ENCODE results near the gene CREBRF. TPM values are rescaled to one million over a fixed set of nuclear protein-coding genes. Genes with fewer than 3 reads are reported as not detected.

Gene CREBRF
- total and polyA plus RNA-seq, 7 donors = 0.92 to 17.1 (median 13.1) TPM

DNA sequence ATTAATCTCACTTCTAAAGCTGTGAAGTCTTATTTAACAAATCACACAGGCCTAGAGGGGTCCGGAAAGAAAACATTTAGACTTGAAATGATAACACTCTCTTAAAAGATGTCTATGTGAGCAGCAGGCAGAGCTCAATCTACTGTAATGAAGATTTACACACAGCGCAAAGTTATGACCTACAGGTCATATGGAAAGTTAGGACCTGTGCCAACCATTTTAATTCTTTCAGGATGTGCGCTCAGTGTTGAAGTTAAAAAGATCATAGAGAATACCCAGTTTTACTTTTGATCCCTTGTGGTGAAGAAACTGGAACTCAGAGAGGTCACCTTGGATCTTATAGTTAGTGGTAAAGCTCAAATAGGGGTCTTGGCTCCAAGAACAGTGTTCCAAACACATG, 3.1 kb upstream of the CREBRF start:
- intact Hi-C loops (cut with DNase I) = loop anchor here (10.0 kb wide), 2 partner anchors 68 to 92 kb away; partner anchors contain the start of genes ATP6V0E1 (in 1 of the 2) and BNIP1 (in 1 of the 2)
- ATAC-seq (no peak), DNase-seq (no peak)
- TF ChIP-seq, protein P1, sequence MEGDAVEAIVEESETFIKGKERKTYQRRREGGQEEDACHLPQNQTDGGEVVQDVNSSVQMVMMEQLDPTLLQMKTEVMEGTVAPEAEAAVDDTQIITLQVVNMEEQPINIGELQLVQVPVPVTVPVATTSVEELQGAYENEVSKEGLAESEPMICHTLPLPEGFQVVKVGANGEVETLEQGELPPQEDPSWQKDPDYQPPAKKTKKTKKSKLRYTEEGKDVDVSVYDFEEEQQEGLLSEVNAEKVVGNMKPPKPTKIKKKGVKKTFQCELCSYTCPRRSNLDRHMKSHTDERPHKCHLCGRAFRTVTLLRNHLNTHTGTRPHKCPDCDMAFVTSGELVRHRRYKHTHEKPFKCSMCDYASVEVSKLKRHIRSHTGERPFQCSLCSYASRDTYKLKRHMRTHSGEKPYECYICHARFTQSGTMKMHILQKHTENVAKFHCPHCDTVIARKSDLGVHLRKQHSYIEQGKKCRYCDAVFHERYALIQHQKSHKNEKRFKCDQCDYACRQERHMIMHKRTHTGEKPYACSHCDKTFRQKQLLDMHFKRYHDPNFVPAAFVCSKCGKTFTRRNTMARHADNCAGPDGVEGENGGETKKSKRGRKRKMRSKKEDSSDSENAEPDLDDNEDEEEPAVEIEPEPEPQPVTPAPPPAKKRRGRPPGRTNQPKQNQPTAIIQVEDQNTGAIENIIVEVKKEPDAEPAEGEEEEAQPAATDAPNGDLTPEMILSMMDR (IDR thresholded peaks at IDR 0.05) = no peak
- Histone ChIP-seq H3K27ac (no peak overlapping the region), H3K36me3 (ENCODE audit: insufficient read depth in 1 of 2, low read depth in 1 of 2) (no peaks in the 10 kb centered on the region), H3K4me3 (no peak overlapping the region), H3K27me3 (ENCODE audit: insufficient read depth in 3 of 3, low read length in 2 of 3) (peaks cover 0 to 3% (median 0%) of the 10 kb centered on the region in 3 donors), H3K4me1 (peaks cover 11% of the 10 kb centered on the region), H3K9me3 (no peaks in the 10 kb centered on the region)
- 72 to 81% (median 79%) methylated on average over 3 of the region's 3 CpGs for WGBS, 3 donors

DNA sequence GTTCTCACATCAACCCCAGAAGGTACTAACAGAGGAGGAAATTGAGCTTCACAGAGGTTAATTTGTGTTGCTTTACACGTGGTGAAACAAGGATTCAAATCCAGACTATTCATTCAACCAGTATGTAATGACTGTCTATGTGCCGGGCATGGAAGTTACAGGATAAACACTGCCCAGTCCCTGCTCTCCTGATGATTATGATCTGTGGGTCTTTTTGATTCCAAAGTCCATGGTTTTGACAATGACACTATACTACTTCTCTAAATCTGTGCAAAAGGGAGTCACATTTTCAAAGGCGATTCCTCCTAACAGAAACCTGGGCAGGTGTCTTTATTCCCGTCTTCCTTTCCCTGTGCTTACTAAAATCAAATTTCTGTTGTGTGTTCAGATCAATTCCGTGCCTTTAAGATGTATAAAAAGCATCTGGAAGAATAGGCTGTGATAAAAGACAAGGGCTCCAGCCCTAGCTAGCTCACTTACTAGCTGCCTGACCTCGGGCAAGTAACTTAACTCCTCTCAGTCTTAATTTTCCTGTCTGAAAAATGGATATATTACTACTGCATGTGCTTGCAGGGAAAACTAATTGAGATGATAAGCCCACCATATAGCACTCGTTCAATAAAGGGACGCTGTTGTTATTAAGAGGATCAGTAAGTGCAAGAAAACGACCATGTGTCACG, 970 bp upstream of the CREBRF start:
- H3K9me3 ChIP-seq = no peaks in the 10 kb centered on the region
- H3K27me3 ChIP-seq (ENCODE audit: insufficient read depth in 3 of 3, low read length in 2 of 3) = peaks cover 0 to 3% (median 0%) of the 10 kb centered on the region in 3 donors
- H3K27ac ChIP-seq = peak overlapping the region; percentile 100
- TF ChIP-seq, protein P1 (IDR thresholded peaks at IDR 0.05) = no peak
- no peaks in the 10 kb centered on the region for H3K36me3 ChIP-seq (ENCODE audit: insufficient read depth in 1 of 2, low read depth in 1 of 2)
- H3K4me1 ChIP-seq = peaks cover 19% of the 10 kb centered on the region
- 22 to 25% (median 24%) methylated on average over 10 of the region's 10 CpGs for WGBS, 3 donors
- DNase-seq (no peak), ATAC-seq (no peak)
- intact Hi-C loops (cut with DNase I) = loop anchor here (5.0 to 10.0 kb wide), 3 partner anchors 70 to 90 kb away; partner anchors contain the start of genes ATP6V0E1 (in 2 of the 2) and BNIP1 (in 1 of the 2)
- peak overlapping the region; percentile 100 for H3K4me3 ChIP-seq

DNA sequence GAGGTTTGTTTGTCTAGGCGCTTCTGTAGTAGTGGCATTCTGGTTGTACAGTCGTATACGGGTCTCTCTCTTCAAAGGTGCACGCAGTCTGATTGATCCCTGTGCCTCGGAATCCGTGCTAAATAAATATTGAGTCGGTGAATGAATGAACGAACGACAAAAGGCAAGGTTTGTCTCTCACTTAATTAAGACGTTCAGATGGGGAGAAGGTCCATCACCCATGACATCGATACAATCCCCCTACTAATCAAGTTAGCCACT, 500 bp upstream of the CREBRF start:
- TF ChIP-seq, protein P1 (IDR thresholded peaks at IDR 0.05) = no peak
- Histone ChIP-seq H3K27me3 (ENCODE audit: insufficient read depth in 3 of 3, low read length in 2 of 3) (peaks cover 0 to 3% (median 0%) of the 10 kb centered on the region in 3 donors), H3K4me3 (peak overlapping the region; percentile 100), H3K27ac (peak overlapping the region; percentile 100), H3K36me3 (ENCODE audit: insufficient read depth in 1 of 2, low read depth in 1 of 2) (no peaks in the 10 kb centered on the region), H3K9me3 (no peaks in the 10 kb centered on the region), H3K4me1 (peaks cover 19% of the 10 kb centered on the region)
- 0 to 2% (median 0%) methylated on average over 11 of the region's 11 CpGs for WGBS, 3 donors
- DNase-seq (no peak), ATAC-seq (no peak)
- intact Hi-C loops (cut with DNase I) = loop anchor here (5.0 to 10.0 kb wide), 3 partner anchors 71 to 89 kb away; partner anchors contain the start of genes ATP6V0E1 (in 2 of the 2) and BNIP1 (in 1 of the 2)

DNA sequence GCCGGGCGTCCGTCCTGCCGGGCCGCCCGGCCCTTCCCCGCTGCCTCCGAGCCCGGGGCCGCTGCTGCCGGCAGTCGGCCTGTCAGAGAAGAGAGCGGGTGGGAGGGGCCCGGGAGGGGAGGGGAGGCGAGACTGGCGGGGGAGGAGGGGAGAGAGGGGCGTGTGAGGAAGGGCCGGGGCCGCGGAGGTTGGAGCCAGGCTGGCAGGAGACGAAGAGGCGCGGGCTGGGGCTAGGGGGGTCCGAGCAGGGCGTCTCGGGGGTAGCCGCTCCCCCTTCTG, 570 bp downstream of the CREBRF start:
- H3K9me3 ChIP-seq = no peaks in the 10 kb centered on the region
- ATAC-seq = peak; percentile 68 to 78 (median 74)
- H3K4me3 ChIP-seq = peak overlapping the region; percentile 100
- peaks cover 23% of the 10 kb centered on the region for H3K4me1 ChIP-seq
- H3K27ac ChIP-seq = peak overlapping the region; percentile 100
- intact Hi-C loops (cut with DNase I) = loop anchor here (5.0 to 10.0 kb wide), 3 partner anchors 72 to 88 kb away; partner anchors contain the start of genes ATP6V0E1 (in 2 of the 2) and BNIP1 (in 1 of the 2)
- WGBS, 3 donors = 0 to 1% (median 1%) methylated on average over 15 to 27 of the region's 27 CpGs
- no peaks in the 10 kb centered on the region for H3K27me3 ChIP-seq (ENCODE audit: insufficient read depth in 3 of 3, low read length in 2 of 3)
- no peaks in the 10 kb centered on the region for H3K36me3 ChIP-seq (ENCODE audit: insufficient read depth in 1 of 2, low read depth in 1 of 2)
- TF ChIP-seq, protein P1 (IDR thresholded peaks at IDR 0.05) = no peak
- no peak for DNase-seq
